ENCODE results near the gene KIF6. TPM values are rescaled to one million over a fixed set of nuclear protein-coding genes. Genes with fewer than 3 reads are reported as not detected.

Gene KIF6
- total RNA-seq, 4 donors from 2014 or later = 0.19 to 0.38 TPM; not detected in 2

- DNase-seq (ENCODE audit: low spot score) (no peak), ATAC-seq (ENCODE audit: low FRiP score) (no peak)
- no peak for TF ChIP-seq CTCF (IDR thresholded peaks at IDR 0.05)
These were observed 58.3 kb downstream of the KIF6 start for GRCh38 chr6:39666706-39667489.

GRCh38 chr6:39665861-39666260, 59.3 kb downstream of the KIF6 start:
- no peak for TF ChIP-seq CTCF (IDR thresholded peaks at IDR 0.05)
- DNase-seq (ENCODE audit: low spot score) = no peak
- ATAC-seq (ENCODE audit: low FRiP score) = no peak

GRCh38 chr6:39664173-39664572, 61.0 kb downstream of the KIF6 start:
- no peak for TF ChIP-seq CTCF (IDR thresholded peaks at IDR 0.05)
- ATAC-seq (ENCODE audit: low FRiP score) = no peak
- DNase-seq (ENCODE audit: low spot score) = no peak

- no peak for TF ChIP-seq CTCF (IDR thresholded peaks at IDR 0.05)
- no peak for DNase-seq (ENCODE audit: low spot score)
- ATAC-seq (ENCODE audit: low FRiP score) = no peak
These were observed 67.7 kb downstream of the KIF6 start for GRCh38 chr6:39657355-39658135.

- no peak for DNase-seq (ENCODE audit: low spot score)
- ATAC-seq (ENCODE audit: low FRiP score) = no peak
These were observed 71.1 kb downstream of the KIF6 start for GRCh38 chr6:39654121-39654520.

GRCh38 chr6:39653612-39654011, 71.6 kb downstream of the KIF6 start:
- ATAC-seq (ENCODE audit: low FRiP score) = no peak
- TF ChIP-seq CTCF (IDR thresholded peaks at IDR 0.05) = no peak
- DNase-seq (ENCODE audit: low spot score) = no peak

More at GRCh38 chr6:39654121-39654520, 71.1 kb downstream of the KIF6 start:
- TF ChIP-seq CTCF (IDR thresholded peaks at IDR 0.05) = no peak

Measured in omental fat pad (tissue), 4 donors.